Measurements from ENCODE around the gene RASD2.

DNA sequence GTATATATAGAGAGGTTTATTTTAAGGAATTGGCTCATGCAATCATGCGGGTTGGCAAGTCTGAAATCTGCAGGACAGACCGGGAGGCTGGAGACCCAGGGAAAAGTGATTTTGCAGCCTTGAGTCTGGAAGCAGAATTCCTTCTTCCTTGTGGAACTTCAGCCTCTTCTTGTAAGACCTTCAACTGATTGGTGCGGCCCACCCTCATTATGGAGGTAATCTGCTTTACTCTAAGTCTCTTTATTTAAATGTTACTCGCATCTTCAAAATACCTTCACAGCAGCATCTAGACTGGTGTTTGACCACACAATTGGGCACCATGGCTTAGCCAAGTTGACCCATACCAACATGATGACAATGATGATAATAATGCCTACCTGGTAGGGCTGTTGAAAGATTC lies 58.7 kb downstream of the RASD2 start:
- TF ChIP-seq, protein P1, sequence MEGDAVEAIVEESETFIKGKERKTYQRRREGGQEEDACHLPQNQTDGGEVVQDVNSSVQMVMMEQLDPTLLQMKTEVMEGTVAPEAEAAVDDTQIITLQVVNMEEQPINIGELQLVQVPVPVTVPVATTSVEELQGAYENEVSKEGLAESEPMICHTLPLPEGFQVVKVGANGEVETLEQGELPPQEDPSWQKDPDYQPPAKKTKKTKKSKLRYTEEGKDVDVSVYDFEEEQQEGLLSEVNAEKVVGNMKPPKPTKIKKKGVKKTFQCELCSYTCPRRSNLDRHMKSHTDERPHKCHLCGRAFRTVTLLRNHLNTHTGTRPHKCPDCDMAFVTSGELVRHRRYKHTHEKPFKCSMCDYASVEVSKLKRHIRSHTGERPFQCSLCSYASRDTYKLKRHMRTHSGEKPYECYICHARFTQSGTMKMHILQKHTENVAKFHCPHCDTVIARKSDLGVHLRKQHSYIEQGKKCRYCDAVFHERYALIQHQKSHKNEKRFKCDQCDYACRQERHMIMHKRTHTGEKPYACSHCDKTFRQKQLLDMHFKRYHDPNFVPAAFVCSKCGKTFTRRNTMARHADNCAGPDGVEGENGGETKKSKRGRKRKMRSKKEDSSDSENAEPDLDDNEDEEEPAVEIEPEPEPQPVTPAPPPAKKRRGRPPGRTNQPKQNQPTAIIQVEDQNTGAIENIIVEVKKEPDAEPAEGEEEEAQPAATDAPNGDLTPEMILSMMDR (conservative IDR thresholded peaks at IDR 0.05 in 1 of 2, IDR thresholded peaks at IDR 0.05 in 1 of 2; ENCODE audit: extremely low read depth in 1 of 2, insufficient read depth in 1 of 2, low read depth in 1 of 2, low read length in 2 of 2): no peak
- TF ChIP-seq EZH2 (IDR thresholded peaks at IDR 0.05; ENCODE audit: borderline replicate concordance, low read length): no peak
